Psoas muscle (tissue), 8 donors: ENCODE results near the gene KCNJ11. TPM values are rescaled to one million over a fixed set of nuclear protein-coding genes. Genes with fewer than 3 reads are reported as not detected.

Source experiments
- ATAC-seq, 4 donors: fragments of 200-7000 bp; cut with Tn5 transposase; one replicate each; pipeline ENCODE4 v1.9.1; 2020; ENCODE audit warnings: moderate library complexity in 3 of 4, mild to moderate bottlenecking in 2 of 4
- DNase-seq, 2 donors: peaks; one replicate each; pipeline ENCODE4 v3.0.0-alpha.2; 2020
- H3K27ac ChIP-seq: fragments of 200-600 bp; one replicate; pipeline ENCODE4 v1.8.0; 2022
- H3K27me3 ChIP-seq, 3 donors: fragments of 200-600 bp in 1 of 3; one replicate each; pipeline versions ENCODE4 v1.6.1 to v1.8.0; 2013 to 2022; ENCODE audit warnings: low read length in 2 of 3, mild to moderate bottlenecking in 2 of 3, moderate library complexity in 1 of 3; ENCODE audit not compliant: insufficient read depth in 3 of 3
- H3K36me3 ChIP-seq, 2 donors: fragments of 200-600 bp in 1 of 2; one replicate each; pipeline versions ENCODE4 v1.6.1 to v1.8.0; 2013 to 2022; ENCODE audit warnings: low read depth in 1 of 2, mild to moderate bottlenecking in 1 of 2, moderate library complexity in 1 of 2; ENCODE audit not compliant: insufficient read depth in 1 of 2
- H3K4me1 ChIP-seq: fragments of 200-600 bp; one replicate; pipeline ENCODE4 v1.8.0; 2022
- H3K4me3 ChIP-seq: fragments of 200-600 bp; one replicate; pipeline ENCODE4 v1.8.0; 2022; ENCODE audit warnings: mild to moderate bottlenecking
- H3K9me3 ChIP-seq: fragments of 200-600 bp; one replicate; pipeline ENCODE4 v1.8.0; 2022
- CTCF ChIP-seq: fragments of 200-600 bp; IDR thresholded peaks from one replicate; pipeline ENCODE4 v1.8.0; 2022; ENCODE audit warnings: antibody characterized with exemption
- WGBS, 3 donors: extraction: QIAGEN DNeasy Blood & Tissue Kit; methylation state at CpG; one replicate each; pipeline versions ENCODE4 v1.1.6 to v1.1.7; 2013; 5-methylcytosine and 5-hydroxymethylcytosine counted together
- intact Hi-C, 2 donors: fragments of 100-400 bp; cut with DNase I; formaldehyde crosslinking; loops; one replicate each; pipeline versions ENCODE4 v1.11.0 to v1.14.2; 2022
- long read RNA-seq, 2 donors: library from polyadenylated mRNA; unstranded; transcript quantifications; one replicate each; pipeline ENCODE4 v2.0.0, GENCODE V29; 2021
- polyA plus RNA-seq, 3 donors: library from polyadenylated mRNA; stranded (reverse); fragments of 200-250 nt; gene quantifications; one replicate each; pipeline ENCODE4 v1.2.3, GENCODE V29; 2013
- total RNA-seq, 4 donors: library from RNA; stranded (reverse); fragmentation: NEBNext Ultra II Directional in 2 of 4; extraction: Animal tissue kit (Norgen Biotek cat#: 25700) in 2 of 4; gene quantifications; one replicate each; pipeline versions ENCODE4 v1.2.1 to v1.2.4, GENCODE V29; 2021 to 2023
- donor health status: healthy with polysubstance abuse.
- donor health status: DM: no; HTN: no; CAD: no; lungs with moderate emphysema.
- donor health status: Bipolar disorder and iron deficiency.
- donor health status: healthy.
- donor health status: DM: yes; HTN: yes; CAD: no.
- donor health status: DM: no; HTN: no; CAD: no.
- donor health status: DM: no; HTN: no; CAD: no.
- donor health status: DM: yes; HTN: yes; CAD: no.

The KCNJ11 gene
- total RNA-seq (100 to 1,000 TPM in 2 of 4 donors, 10 to 100 TPM in 2; 88.4 to 173 (median 126) TPM), polyA plus RNA-seq (10 to 100 TPM; 66.5 to 87.5 (median 86.8) TPM)
- long read RNA-seq, donor 1, transcript KCNJ11-201 (1 exons, 2,801 nt): major isoform, 73 of 87 reads
- long read RNA-seq, donor 1, partial matches to known transcripts: 2 of 87 reads
- long read RNA-seq, donor 1, other reads (novel, unspliced or antisense): 10 of 87 reads
- long read RNA-seq, donor 2, transcript KCNJ11-201 (1 exons, 2,801 nt): major isoform, 349 of 393 reads
- long read RNA-seq, donor 2, transcript KCNJ11-204 (2 exons, 2,146 nt): minor isoform, 7 of 393 reads
- long read RNA-seq, donor 2, partial matches to known transcripts: 25 of 393 reads
- long read RNA-seq, donor 2, other reads (novel, unspliced or antisense): 11 of 393 reads

GRCh38 chr11:17388609-17389210 is at the start of gene KCNJ11:
Gene KCNJ11 (minus strand): TSS chr11:17388659. CDS start chr11:17388091, 568 bp downstream.
- Histone ChIP-seq H3K27me3 (no peaks in the 10 kb centered on the region), H3K36me3 (peaks cover 0 to 10% of the 10 kb centered on the region in 2 donors), H3K9me3 (no peaks in the 10 kb centered on the region), H3K4me1 (peaks cover 29% of the 10 kb centered on the region), H3K27ac (peak within 1 kb of the TSS; percentile 96), H3K4me3 (peak within 1 kb of the TSS; percentile 78)
- 3 to 4% (median 3%) methylated on average over 32 to 53 of the region's 53 CpGs for WGBS, 3 donors
- ATAC-seq: peak; percentile 3 to 58 (median 10)
- intact Hi-C loops: loop anchor here (2.0 to 5.0 kb wide), 2 partner anchors 16 to 334 kb away; no protein-coding TSS in a partner anchor
- peak in 1 of 2 donors; percentile 46 for DNase-seq
- no peak for TF ChIP-seq CTCF

GRCh38 chr11:17437366-17437765 is 48.9 kb upstream of the KCNJ11 start:
- Histone ChIP-seq H3K27me3 (no peaks in the 10 kb centered on the region), H3K36me3 (no peaks in the 10 kb centered on the region), H3K4me1 (peaks cover 3% of the 10 kb centered on the region), H3K27ac (no peak overlapping the region), H3K4me3 (no peak overlapping the region), H3K9me3 (no peaks in the 10 kb centered on the region)
- ATAC-seq (no peak), DNase-seq (no peak)
- intact Hi-C loops: no loop called here
- TF ChIP-seq CTCF: no peak
- WGBS, 3 donors: 73 to 85% (median 79%) methylated on average over 3 of the region's 3 CpGs

GRCh38 chr11:17434108-17434507 is 45.6 kb upstream of the KCNJ11 start:
- H3K9me3 ChIP-seq: no peaks in the 10 kb centered on the region
- DNase-seq (no peak), ATAC-seq (no peak)
- H3K36me3 ChIP-seq: no peaks in the 10 kb centered on the region
- peaks cover 20% of the 10 kb centered on the region for H3K4me1 ChIP-seq
- no peak for TF ChIP-seq CTCF
- no peak overlapping the region for H3K27ac ChIP-seq
- H3K27me3 ChIP-seq: no peaks in the 10 kb centered on the region
- 87 to 92% (median 90%) methylated on average over 4 of the region's 4 CpGs for WGBS, 3 donors
- no peak overlapping the region for H3K4me3 ChIP-seq
- intact Hi-C loops: loop anchor here in 1 of 2 donors (5.0 kb wide), 1 partner anchor 38 kb away; no protein-coding TSS in a partner anchor

- Histone ChIP-seq H3K27ac (peak overlapping the region; percentile 18), H3K36me3 (no peaks in the 10 kb centered on the region), H3K4me1 (peaks cover 20% of the 10 kb centered on the region), H3K9me3 (no peaks in the 10 kb centered on the region), H3K27me3 (no peaks in the 10 kb centered on the region), H3K4me3 (no peak overlapping the region)
- DNase-seq (no peak), ATAC-seq (peak; percentile 61 to 86 (median 81))
- 24 to 38% (median 28%) methylated on average over 7 of the region's 7 CpGs for WGBS, 3 donors
- no peak for TF ChIP-seq CTCF
- intact Hi-C loops: loop anchor here in 1 of 2 donors (5.0 kb wide), 1 partner anchor 40 kb away; no protein-coding TSS in a partner anchor
Observed at GRCh38 chr11:17432002-17432401, 43.5 kb upstream of the KCNJ11 start.
